GM23338 (cell line): ENCODE measurements around the gene NEO1.

Experiments used
- CREB1 ChIP-seq: fragments of 250-450 bp; sonication (Bioruptor Pico); IDR thresholded peaks from 2 replicates; pipeline ENCODE4 v1.5.0; 2020; ENCODE audit warnings: low read depth, mild to moderate bottlenecking, moderate library complexity
- EZH2 ChIP-seq: fragments of 200-600 bp; sonication (generic); IDR thresholded peaks from one replicate; pipeline ENCODE4 v1.8.0; 2017; ENCODE audit warnings: antibody characterized with exemption, mild to moderate bottlenecking, low read depth; ENCODE audit not compliant: unreplicated experiment
- EZH2phosphoT487 ChIP-seq: fragments of 200-600 bp; sonication (generic); IDR thresholded peaks from one replicate; pipeline ENCODE4 v1.8.1; 2018; ENCODE audit warnings: antibody characterized with exemption; ENCODE audit not compliant: unreplicated experiment
- JUNB ChIP-seq: IDR thresholded peaks from one replicate; pipeline ENCODE4 v1.6.1; 2016; ENCODE audit warnings: antibody characterized with exemption; ENCODE audit not compliant: unreplicated experiment
- NANOG ChIP-seq: IDR thresholded peaks from 2 replicates; pipeline ENCODE4 v1.6.1; 2016; ENCODE audit warnings: antibody characterized with exemption, borderline replicate concordance
- POLR2AphosphoS5 ChIP-seq: IDR thresholded peaks from 2 replicates; pipeline ENCODE4 v1.6.1; 2016; ENCODE audit warnings: antibody characterized with exemption, low read depth
- STAT1 ChIP-seq: IDR thresholded peaks from one replicate; pipeline ENCODE4 v1.6.1; 2016; ENCODE audit warnings: antibody characterized with exemption; ENCODE audit not compliant: unreplicated experiment
- ZNF331 ChIP-seq: fragments of 250-450 bp; sonication (Bioruptor Pico); IDR thresholded peaks from 2 replicates; pipeline ENCODE4 v1.5.0; 2020; ENCODE audit warnings: low read depth, mild to moderate bottlenecking, moderate library complexity
- TF ChIP-seq, protein P1 (sequence below), 2 experiments: fragments of 200-600 bp in 1 of 2; sonication (generic) in 1 of 2; conservative IDR thresholded peaks; 2 replicates each; pipeline versions ENCODE4 v1.5.1 to v1.6.1; 2016 to 2017; ENCODE audit warnings: antibody characterized with exemption in 2 of 2, low read depth in 2 of 2, mild to moderate bottlenecking in 2 of 2, moderate library complexity in 1 of 2
- TF ChIP-seq, protein P2 (sequence below): IDR thresholded peaks from one replicate; pipeline ENCODE4 v1.6.1; 2018; ENCODE audit warnings: antibody characterized with exemption; ENCODE audit not compliant: unreplicated experiment
- TF ChIP-seq, protein P3 (sequence below): IDR thresholded peaks from 2 replicates; pipeline ENCODE4 v1.6.1; 2016; ENCODE audit warnings: antibody characterized with exemption
- TF ChIP-seq, protein P4 (sequence below): fragments of 250-450 bp; sonication (Bioruptor Pico); IDR thresholded peaks from 2 replicates; pipeline ENCODE4 v1.5.0; 2020; ENCODE audit warnings: mild to moderate bottlenecking, moderate library complexity

DNA sequence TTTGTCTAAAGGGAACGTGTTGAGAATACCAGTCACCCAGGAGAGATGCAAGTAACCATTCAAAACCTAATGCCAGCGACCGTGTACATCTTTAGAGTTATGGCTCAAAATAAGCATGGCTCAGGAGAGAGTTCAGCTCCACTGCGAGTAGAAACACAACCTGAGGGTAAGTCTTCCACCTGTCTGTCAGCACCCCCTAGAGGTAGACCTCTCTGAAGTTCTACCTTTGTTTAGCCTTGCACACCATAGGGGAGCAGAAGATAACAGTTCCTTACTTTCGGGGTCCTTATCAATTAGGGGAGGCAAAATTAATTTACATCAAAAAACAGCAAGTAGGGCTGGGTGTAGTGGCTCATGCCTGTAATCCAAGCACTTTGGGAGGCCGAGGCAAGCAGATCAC, 192.1 kb downstream of the NEO1 start:
- TF ChIP-seq EZH2 = no peak
- TF ChIP-seq, protein P1, sequence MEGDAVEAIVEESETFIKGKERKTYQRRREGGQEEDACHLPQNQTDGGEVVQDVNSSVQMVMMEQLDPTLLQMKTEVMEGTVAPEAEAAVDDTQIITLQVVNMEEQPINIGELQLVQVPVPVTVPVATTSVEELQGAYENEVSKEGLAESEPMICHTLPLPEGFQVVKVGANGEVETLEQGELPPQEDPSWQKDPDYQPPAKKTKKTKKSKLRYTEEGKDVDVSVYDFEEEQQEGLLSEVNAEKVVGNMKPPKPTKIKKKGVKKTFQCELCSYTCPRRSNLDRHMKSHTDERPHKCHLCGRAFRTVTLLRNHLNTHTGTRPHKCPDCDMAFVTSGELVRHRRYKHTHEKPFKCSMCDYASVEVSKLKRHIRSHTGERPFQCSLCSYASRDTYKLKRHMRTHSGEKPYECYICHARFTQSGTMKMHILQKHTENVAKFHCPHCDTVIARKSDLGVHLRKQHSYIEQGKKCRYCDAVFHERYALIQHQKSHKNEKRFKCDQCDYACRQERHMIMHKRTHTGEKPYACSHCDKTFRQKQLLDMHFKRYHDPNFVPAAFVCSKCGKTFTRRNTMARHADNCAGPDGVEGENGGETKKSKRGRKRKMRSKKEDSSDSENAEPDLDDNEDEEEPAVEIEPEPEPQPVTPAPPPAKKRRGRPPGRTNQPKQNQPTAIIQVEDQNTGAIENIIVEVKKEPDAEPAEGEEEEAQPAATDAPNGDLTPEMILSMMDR (conservative IDR thresholded peaks at IDR 0.05; ENCODE audit: low read depth in 2 of 2) = peak; percentile 68 to 82
- no peak for TF ChIP-seq EZH2phosphoT487
- TF ChIP-seq, protein P2, sequence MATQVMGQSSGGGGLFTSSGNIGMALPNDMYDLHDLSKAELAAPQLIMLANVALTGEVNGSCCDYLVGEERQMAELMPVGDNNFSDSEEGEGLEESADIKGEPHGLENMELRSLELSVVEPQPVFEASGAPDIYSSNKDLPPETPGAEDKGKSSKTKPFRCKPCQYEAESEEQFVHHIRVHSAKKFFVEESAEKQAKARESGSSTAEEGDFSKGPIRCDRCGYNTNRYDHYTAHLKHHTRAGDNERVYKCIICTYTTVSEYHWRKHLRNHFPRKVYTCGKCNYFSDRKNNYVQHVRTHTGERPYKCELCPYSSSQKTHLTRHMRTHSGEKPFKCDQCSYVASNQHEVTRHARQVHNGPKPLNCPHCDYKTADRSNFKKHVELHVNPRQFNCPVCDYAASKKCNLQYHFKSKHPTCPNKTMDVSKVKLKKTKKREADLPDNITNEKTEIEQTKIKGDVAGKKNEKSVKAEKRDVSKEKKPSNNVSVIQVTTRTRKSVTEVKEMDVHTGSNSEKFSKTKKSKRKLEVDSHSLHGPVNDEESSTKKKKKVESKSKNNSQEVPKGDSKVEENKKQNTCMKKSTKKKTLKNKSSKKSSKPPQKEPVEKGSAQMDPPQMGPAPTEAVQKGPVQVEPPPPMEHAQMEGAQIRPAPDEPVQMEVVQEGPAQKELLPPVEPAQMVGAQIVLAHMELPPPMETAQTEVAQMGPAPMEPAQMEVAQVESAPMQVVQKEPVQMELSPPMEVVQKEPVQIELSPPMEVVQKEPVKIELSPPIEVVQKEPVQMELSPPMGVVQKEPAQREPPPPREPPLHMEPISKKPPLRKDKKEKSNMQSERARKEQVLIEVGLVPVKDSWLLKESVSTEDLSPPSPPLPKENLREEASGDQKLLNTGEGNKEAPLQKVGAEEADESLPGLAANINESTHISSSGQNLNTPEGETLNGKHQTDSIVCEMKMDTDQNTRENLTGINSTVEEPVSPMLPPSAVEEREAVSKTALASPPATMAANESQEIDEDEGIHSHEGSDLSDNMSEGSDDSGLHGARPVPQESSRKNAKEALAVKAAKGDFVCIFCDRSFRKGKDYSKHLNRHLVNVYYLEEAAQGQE = no peak
- TF ChIP-seq CREB1 (CRISPR knock-in tag) = no peak
- no peak for TF ChIP-seq NANOG
- no peak for TF ChIP-seq ZNF331 (CRISPR knock-in tag)
- TF ChIP-seq POLR2AphosphoS5 = no peak
- no peak for TF ChIP-seq JUNB
- TF ChIP-seq, protein P3, sequence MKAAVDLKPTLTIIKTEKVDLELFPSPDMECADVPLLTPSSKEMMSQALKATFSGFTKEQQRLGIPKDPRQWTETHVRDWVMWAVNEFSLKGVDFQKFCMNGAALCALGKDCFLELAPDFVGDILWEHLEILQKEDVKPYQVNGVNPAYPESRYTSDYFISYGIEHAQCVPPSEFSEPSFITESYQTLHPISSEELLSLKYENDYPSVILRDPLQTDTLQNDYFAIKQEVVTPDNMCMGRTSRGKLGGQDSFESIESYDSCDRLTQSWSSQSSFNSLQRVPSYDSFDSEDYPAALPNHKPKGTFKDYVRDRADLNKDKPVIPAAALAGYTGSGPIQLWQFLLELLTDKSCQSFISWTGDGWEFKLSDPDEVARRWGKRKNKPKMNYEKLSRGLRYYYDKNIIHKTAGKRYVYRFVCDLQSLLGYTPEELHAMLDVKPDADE = no peak
- no peak for TF ChIP-seq STAT1
- TF ChIP-seq, protein P4, sequence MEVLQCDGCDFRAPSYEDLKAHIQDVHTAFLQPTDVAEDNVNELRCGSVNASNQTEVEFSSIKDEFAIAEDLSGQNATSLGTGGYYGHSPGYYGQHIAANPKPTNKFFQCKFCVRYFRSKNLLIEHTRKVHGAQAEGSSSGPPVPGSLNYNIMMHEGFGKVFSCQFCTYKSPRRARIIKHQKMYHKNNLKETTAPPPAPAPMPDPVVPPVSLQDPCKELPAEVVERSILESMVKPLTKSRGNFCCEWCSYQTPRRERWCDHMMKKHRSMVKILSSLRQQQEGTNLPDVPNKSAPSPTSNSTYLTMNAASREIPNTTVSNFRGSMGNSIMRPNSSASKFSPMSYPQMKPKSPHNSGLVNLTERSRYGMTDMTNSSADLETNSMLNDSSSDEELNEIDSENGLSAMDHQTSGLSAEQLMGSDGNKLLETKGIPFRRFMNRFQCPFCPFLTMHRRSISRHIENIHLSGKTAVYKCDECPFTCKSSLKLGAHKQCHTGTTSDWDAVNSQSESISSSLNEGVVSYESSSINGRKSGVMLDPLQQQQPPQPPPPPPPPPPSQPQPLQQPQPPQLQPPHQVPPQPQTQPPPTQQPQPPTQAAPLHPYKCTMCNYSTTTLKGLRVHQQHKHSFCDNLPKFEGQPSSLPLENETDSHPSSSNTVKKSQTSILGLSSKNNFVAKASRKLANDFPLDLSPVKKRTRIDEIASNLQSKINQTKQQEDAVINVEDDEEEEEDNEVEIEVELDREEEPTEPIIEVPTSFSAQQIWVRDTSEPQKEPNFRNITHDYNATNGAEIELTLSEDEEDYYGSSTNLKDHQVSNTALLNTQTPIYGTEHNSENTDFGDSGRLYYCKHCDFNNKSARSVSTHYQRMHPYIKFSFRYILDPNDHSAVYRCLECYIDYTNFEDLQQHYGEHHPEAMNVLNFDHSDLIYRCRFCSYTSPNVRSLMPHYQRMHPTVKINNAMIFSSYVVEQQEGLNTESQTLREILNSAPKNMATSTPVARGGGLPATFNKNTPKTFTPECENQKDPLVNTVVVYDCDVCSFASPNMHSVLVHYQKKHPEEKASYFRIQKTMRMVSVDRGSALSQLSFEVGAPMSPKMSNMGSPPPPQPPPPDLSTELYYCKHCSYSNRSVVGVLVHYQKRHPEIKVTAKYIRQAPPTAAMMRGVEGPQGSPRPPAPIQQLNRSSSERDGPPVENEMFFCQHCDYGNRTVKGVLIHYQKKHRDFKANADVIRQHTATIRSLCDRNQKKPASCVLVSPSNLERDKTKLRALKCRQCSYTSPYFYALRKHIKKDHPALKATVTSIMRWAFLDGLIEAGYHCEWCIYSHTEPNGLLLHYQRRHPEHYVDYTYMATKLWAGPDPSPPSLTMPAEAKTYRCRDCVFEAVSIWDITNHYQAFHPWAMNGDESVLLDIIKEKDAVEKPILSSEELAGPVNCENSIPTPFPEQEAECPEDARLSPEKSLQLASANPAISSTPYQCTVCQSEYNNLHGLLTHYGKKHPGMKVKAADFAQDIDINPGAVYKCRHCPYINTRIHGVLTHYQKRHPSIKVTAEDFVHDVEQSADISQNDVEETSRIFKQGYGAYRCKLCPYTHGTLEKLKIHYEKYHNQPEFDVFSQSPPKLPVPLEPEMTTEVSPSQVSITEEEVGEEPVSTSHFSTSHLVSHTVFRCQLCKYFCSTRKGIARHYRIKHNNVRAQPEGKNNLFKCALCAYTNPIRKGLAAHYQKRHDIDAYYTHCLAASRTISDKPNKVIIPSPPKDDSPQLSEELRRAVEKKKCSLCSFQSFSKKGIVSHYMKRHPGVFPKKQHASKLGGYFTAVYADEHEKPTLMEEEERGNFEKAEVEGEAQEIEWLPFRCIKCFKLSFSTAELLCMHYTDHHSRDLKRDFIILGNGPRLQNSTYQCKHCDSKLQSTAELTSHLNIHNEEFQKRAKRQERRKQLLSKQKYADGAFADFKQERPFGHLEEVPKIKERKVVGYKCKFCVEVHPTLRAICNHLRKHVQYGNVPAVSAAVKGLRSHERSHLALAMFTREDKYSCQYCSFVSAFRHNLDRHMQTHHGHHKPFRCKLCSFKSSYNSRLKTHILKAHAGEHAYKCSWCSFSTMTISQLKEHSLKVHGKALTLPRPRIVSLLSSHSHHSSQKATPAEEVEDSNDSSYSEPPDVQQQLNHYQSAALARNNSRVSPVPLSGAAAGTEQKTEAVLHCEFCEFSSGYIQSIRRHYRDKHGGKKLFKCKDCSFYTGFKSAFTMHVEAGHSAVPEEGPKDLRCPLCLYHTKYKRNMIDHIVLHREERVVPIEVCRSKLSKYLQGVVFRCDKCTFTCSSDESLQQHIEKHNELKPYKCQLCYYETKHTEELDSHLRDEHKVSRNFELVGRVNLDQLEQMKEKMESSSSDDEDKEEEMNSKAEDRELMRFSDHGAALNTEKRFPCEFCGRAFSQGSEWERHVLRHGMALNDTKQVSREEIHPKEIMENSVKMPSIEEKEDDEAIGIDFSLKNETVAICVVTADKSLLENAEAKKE = no peak
